ENCODE results near the gene LRRC26. TPM values are rescaled to one million over a fixed set of nuclear protein-coding genes. Genes with fewer than 3 reads are reported as not detected.

LRRC26 gene
- total and polyA plus RNA-seq, 2 donors (not counting 3 experiments of a cell fraction or from before 2014, with no cell fraction given), result 0.08 TPM; not detected in 1

DNA sequence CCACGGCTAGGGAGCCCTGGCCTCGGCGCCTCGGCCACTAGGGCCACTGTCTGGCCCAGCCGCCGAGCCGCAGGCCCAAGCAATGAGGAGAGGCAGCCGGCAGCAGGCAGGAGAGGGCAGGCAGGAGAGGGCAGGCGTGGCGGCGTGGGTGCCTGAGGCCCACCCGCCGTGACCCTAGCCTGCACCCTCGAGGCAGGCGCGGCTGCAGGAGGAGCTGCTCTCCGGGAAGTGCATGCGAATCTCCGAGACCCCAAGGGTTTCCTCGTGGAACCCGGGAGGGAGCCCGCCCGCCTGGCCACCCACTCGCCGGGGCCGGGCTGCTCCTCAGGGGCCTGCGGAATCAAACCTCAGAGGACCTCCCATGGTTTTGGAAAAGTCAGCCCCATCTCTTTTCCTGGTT lies 21.6 kb downstream of the LRRC26 start:
- H3K36me3 ChIP-seq (ENCODE audit: control insufficient read depth in 2 of 2, extremely low read depth in 1 of 2, insufficient read depth in 2 of 2, low read length in 2 of 2), result no peaks in the 10 kb centered on the region
- FAIRE-seq, result no peak
- H3K9me1 ChIP-seq (replicated peaks; ENCODE audit: control insufficient read depth, extremely low read depth, insufficient read depth, low read length), result no peaks in the 10 kb centered on the region
- H4K20me1 ChIP-seq (replicated peaks; ENCODE audit: control insufficient read depth, extremely low read depth, insufficient read depth, low read length), result no peaks in the 10 kb centered on the region
- intact Hi-C loops (cut with micrococcal nuclease), result no loop called here
- no peak overlapping the region for H3K4me3 ChIP-seq (replicated peaks in 1 of 3; ENCODE audit: insufficient read depth in 1 of 3, low read depth in 1 of 3, low read length in 3 of 3)
- ChIA-PET POLR2A (no interaction called here), CTCF (no interaction called here)
- no TSS peak for BruUV-seq (replicated peaks)
- H3K4me2 ChIP-seq (ENCODE audit: insufficient read depth, low read length), result no peak overlapping the region
- no peaks in the 10 kb centered on the region for H3K79me2 ChIP-seq (ENCODE audit: control insufficient read depth, insufficient read depth, low read length)
- H3K4me1 ChIP-seq (ENCODE audit: control insufficient read depth, extremely low read depth, insufficient read depth, low read length), result no peaks in the 10 kb centered on the region
- no peaks in the 10 kb centered on the region for H3K9me3 ChIP-seq (replicated peaks; ENCODE audit: control insufficient read depth, insufficient read depth, low read length)
- no peak for DNase-seq (ENCODE audit: low read depth, low spot score)
- no peak overlapping the region for H3K9ac ChIP-seq (replicated peaks; ENCODE audit: extremely low read depth, insufficient read depth, low read length)
- no peak overlapping the region for H2AFZ ChIP-seq (ENCODE audit: low read depth, low read length)
- no peak for TF ChIP-seq POLR2A (IDR thresholded peaks at IDR 0.05; ENCODE audit: low read depth, low read length)
- TF ChIP-seq, protein P1, sequence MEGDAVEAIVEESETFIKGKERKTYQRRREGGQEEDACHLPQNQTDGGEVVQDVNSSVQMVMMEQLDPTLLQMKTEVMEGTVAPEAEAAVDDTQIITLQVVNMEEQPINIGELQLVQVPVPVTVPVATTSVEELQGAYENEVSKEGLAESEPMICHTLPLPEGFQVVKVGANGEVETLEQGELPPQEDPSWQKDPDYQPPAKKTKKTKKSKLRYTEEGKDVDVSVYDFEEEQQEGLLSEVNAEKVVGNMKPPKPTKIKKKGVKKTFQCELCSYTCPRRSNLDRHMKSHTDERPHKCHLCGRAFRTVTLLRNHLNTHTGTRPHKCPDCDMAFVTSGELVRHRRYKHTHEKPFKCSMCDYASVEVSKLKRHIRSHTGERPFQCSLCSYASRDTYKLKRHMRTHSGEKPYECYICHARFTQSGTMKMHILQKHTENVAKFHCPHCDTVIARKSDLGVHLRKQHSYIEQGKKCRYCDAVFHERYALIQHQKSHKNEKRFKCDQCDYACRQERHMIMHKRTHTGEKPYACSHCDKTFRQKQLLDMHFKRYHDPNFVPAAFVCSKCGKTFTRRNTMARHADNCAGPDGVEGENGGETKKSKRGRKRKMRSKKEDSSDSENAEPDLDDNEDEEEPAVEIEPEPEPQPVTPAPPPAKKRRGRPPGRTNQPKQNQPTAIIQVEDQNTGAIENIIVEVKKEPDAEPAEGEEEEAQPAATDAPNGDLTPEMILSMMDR (IDR thresholded peaks at IDR 0.05; ENCODE audit: extremely low read depth in 1 of 2, insufficient read depth in 1 of 2, low read depth in 1 of 2, low read length in 2 of 2), result no peak
- no peak for TF ChIP-seq GATA2 (IDR thresholded peaks at IDR 0.05; ENCODE audit: insufficient read depth, insufficient read length, low read depth, low read length)
- TF ChIP-seq, protein P2, sequence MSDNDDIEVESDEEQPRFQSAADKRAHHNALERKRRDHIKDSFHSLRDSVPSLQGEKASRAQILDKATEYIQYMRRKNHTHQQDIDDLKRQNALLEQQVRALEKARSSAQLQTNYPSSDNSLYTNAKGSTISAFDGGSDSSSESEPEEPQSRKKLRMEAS (IDR thresholded peaks at IDR 0.05; ENCODE audit: insufficient read depth, insufficient read length), result no peak
- TF ChIP-seq MYC (IDR thresholded peaks at IDR 0.05; ENCODE audit: low read depth, low read length), result no peak
- no peak for TF ChIP-seq POLR2AphosphoS5 (IDR thresholded peaks at IDR 0.05; ENCODE audit: insufficient read depth, low read depth, low read length)
- TF ChIP-seq FOS (IDR thresholded peaks at IDR 0.05; ENCODE audit: borderline replicate concordance, insufficient read depth, low read length), result no peak
- no peak for TF ChIP-seq EZH2 (IDR thresholded peaks at IDR 0.05; ENCODE audit: borderline replicate concordance, low read depth, low read length, severe bottlenecking)
- no peak for TF ChIP-seq JUN (IDR thresholded peaks at IDR 0.05; ENCODE audit: borderline replicate concordance, insufficient read depth, insufficient read length, low read depth)
- dilution Hi-C loops (cut with MboI; ENCODE audit: extremely low pct_ligation_motif_present, low sequenced_read_pairs), result no loop called here
- no peaks in the 10 kb centered on the region for H3K27me3 ChIP-seq (ENCODE audit: control insufficient read depth in 2 of 2, insufficient read depth in 2 of 2, low read length in 2 of 2)
- H3K27ac ChIP-seq (ENCODE audit: insufficient read depth, low read depth, low read length), result no peak overlapping the region

Data from endothelial cell of umbilical vein (primary cell).